HUES64 (cell line): ENCODE results near the gene PRPF18.

Source experiments
- H3K27ac ChIP-seq: 2 replicates; pipeline ENCODE4 v1.7.0; 2013; ENCODE audit warnings: low read depth, low read length, inconsistent platforms
- H3K27me3 ChIP-seq: 2 replicates; pipeline ENCODE4 v1.6.1; 2013; ENCODE audit warnings: mild to moderate bottlenecking, low read length; ENCODE audit not compliant: insufficient read depth
- H3K36me3 ChIP-seq: 2 replicates; pipeline ENCODE4 v1.6.1; 2013; ENCODE audit warnings: mild to moderate bottlenecking, low read length; ENCODE audit not compliant: insufficient read depth
- H3K4me1 ChIP-seq: 2 replicates; pipeline ENCODE4 v1.6.1; 2013; ENCODE audit warnings: mild to moderate bottlenecking, low read length, moderate library complexity; ENCODE audit not compliant: insufficient read depth
- H3K4me3 ChIP-seq: 2 replicates; pipeline ENCODE4 v1.5.1; 2013; ENCODE audit warnings: mild to moderate bottlenecking, low read length, moderate library complexity
- H3K9ac ChIP-seq: 2 replicates; pipeline ENCODE4 v1.6.1; 2013; ENCODE audit warnings: mild to moderate bottlenecking, low read depth, low read length
- H3K9me3 ChIP-seq: 2 replicates; pipeline ENCODE4 v1.6.1; 2013; ENCODE audit warnings: low read depth, low read length; ENCODE audit not compliant: insufficient read depth
- WGBS: fragments of 150-250, 120-280 bp; methylation state at CpG from one replicate; pipeline ENCODE4 v1.1.7; 2013; ENCODE audit warnings: missing lambda C conversion rate; 5-methylcytosine and 5-hydroxymethylcytosine counted together

Gene PRPF18

GRCh38 chr10:13627459-13628310 lies 40.9 kb downstream of the PRPF18 start:
- Histone ChIP-seq H3K36me3 (peaks cover 13% of the 10 kb centered on the region; the same call in 1 of the 2 replicates), H3K4me1 (peaks cover 24% of the 10 kb centered on the region), H3K9me3 (no peaks in the 10 kb centered on the region), H3K27me3 (no peaks in the 10 kb centered on the region), H3K27ac (peak overlapping the region; percentile 13; the same call in 1 of the 2 replicates), H3K9ac (no peak overlapping the region), H3K4me3 (no peak overlapping the region)
- WGBS, result 75% methylated on average over 7 of the region's 7 CpGs

GRCh38 chr10:13628661-13629060 lies 41.9 kb downstream of the PRPF18 start:
- Histone ChIP-seq H3K9ac (no peak overlapping the region), H3K36me3 (peaks cover 13% of the 10 kb centered on the region; the same call in 1 of the 2 replicates), H3K27ac (peak overlapping the region; percentile 37; the same call in 1 of the 2 replicates), H3K27me3 (no peaks in the 10 kb centered on the region), H3K4me3 (no peak overlapping the region), H3K4me1 (peaks cover 29% of the 10 kb centered on the region), H3K9me3 (no peaks in the 10 kb centered on the region)
- WGBS, result 84% methylated on average over 6 of the region's 7 CpGs

GRCh38 chr10:13629116-13629515 lies 42.4 kb downstream of the PRPF18 start:
- Histone ChIP-seq H3K36me3 (peaks cover 13% of the 10 kb centered on the region; the same call in 1 of the 2 replicates), H3K9me3 (no peaks in the 10 kb centered on the region), H3K9ac (no peak overlapping the region), H3K27ac (no peak overlapping the region; the same call in 1 of the 2 replicates), H3K4me3 (no peak overlapping the region), H3K4me1 (peaks cover 29% of the 10 kb centered on the region), H3K27me3 (no peaks in the 10 kb centered on the region)
- WGBS, result 93% methylated on average over 2 of the region's 2 CpGs

- no peak overlapping the region for H3K4me3 ChIP-seq
- H3K9me3 ChIP-seq, result no peaks in the 10 kb centered on the region
- H3K27me3 ChIP-seq, result no peaks in the 10 kb centered on the region
- no peak overlapping the region for H3K27ac ChIP-seq
- peaks cover 13% of the 10 kb centered on the region; the same call in 1 of the 2 replicates for H3K36me3 ChIP-seq
- H3K9ac ChIP-seq, result no peak overlapping the region
- peaks cover 29% of the 10 kb centered on the region for H3K4me1 ChIP-seq
Observed at GRCh38 chr10:13630231-13630630, 43.5 kb downstream of the PRPF18 start.

- Histone ChIP-seq H3K9ac (no peak overlapping the region), H3K4me1 (peaks cover 25% of the 10 kb centered on the region), H3K27ac (no peak overlapping the region), H3K9me3 (no peaks in the 10 kb centered on the region), H3K4me3 (no peak overlapping the region), H3K27me3 (no peaks in the 10 kb centered on the region), H3K36me3 (peaks cover 13% of the 10 kb centered on the region; the same call in 1 of the 2 replicates)
- WGBS, result 96% methylated on average over 6 of the region's 6 CpGs
Observed at GRCh38 chr10:13631594-13631993, 44.8 kb downstream of the PRPF18 start.

- H3K9me3 ChIP-seq, result no peaks in the 10 kb centered on the region
- no peak overlapping the region for H3K27ac ChIP-seq
- peaks cover 16% of the 10 kb centered on the region for H3K4me1 ChIP-seq
- H3K9ac ChIP-seq, result no peak overlapping the region
- no peaks in the 10 kb centered on the region for H3K27me3 ChIP-seq
- 90% methylated on average over 2 of the region's 3 CpGs for WGBS
- peaks cover 13% of the 10 kb centered on the region; the same call in 1 of the 2 replicates for H3K36me3 ChIP-seq
- no peak overlapping the region for H3K4me3 ChIP-seq
Observed at GRCh38 chr10:13632440-13632839, 45.7 kb downstream of the PRPF18 start.

GRCh38 chr10:13632884-13633440 lies 46.2 kb downstream of the PRPF18 start:
- Histone ChIP-seq H3K4me1 (peaks cover 11% of the 10 kb centered on the region), H3K9ac (no peak overlapping the region), H3K27ac (no peak overlapping the region), H3K4me3 (no peak overlapping the region), H3K27me3 (no peaks in the 10 kb centered on the region), H3K36me3 (peaks cover 13% of the 10 kb centered on the region; the same call in 1 of the 2 replicates), H3K9me3 (no peaks in the 10 kb centered on the region)
- WGBS, result 92% methylated on average over 5 of the region's 5 CpGs

GRCh38 chr10:13633689-13634088 lies 46.9 kb downstream of the PRPF18 start:
- Histone ChIP-seq H3K27ac (no peak overlapping the region), H3K9ac (no peak overlapping the region), H3K4me1 (0 out of 2 replicates have a peak, but pooled peaks cover 5% of the 10 kb centered on the region), H3K9me3 (no peaks in the 10 kb centered on the region), H3K4me3 (no peak overlapping the region), H3K36me3 (peaks cover 15% of the 10 kb centered on the region; the same call in 1 of the 2 replicates), H3K27me3 (no peaks in the 10 kb centered on the region)
- WGBS, result 97% methylated on average over 7 of the region's 7 CpGs

GRCh38 chr10:13634207-13634606 lies 47.4 kb downstream of the PRPF18 start:
- Histone ChIP-seq H3K27me3 (no peaks in the 10 kb centered on the region), H3K27ac (no peak overlapping the region), H3K4me1 (0 out of 2 replicates have a peak, but pooled peaks cover 5% of the 10 kb centered on the region), H3K4me3 (no peak overlapping the region), H3K9me3 (no peaks in the 10 kb centered on the region), H3K9ac (no peak overlapping the region), H3K36me3 (peaks cover 18% of the 10 kb centered on the region; the same call in 1 of the 2 replicates)
- WGBS, result 95% methylated on average over 6 of the region's 6 CpGs

- H3K9ac ChIP-seq, result no peak overlapping the region
- no peak overlapping the region for H3K27ac ChIP-seq
- H3K4me3 ChIP-seq, result no peak overlapping the region
- 0 out of 2 replicates have a peak, but pooled peaks cover 5% of the 10 kb centered on the region for H3K4me1 ChIP-seq
- H3K27me3 ChIP-seq, result no peaks in the 10 kb centered on the region
- peaks cover 4% of the 10 kb centered on the region; the same call in 1 of the 2 replicates for H3K9me3 ChIP-seq
- peaks cover 7% of the 10 kb centered on the region; the same call in 1 of the 2 replicates for H3K36me3 ChIP-seq
- WGBS, result 90% methylated on average over 4 of the region's 4 CpGs
Observed at GRCh38 chr10:13636776-13637175, 50.0 kb downstream of the PRPF18 start.

GRCh38 chr10:13637303-13637856 lies 50.6 kb downstream of the PRPF18 start:
- H3K9ac ChIP-seq, result no peak overlapping the region

More at GRCh38 chr10:13637303-13637856, 50.6 kb downstream of the PRPF18 start:
- no peaks in the 10 kb centered on the region for H3K27me3 ChIP-seq
- peaks cover 12% of the 10 kb centered on the region; the same call in 1 of the 2 replicates for H3K36me3 ChIP-seq
- H3K4me1 ChIP-seq, result 0 out of 2 replicates have a peak, but pooled peaks cover 5% of the 10 kb centered on the region
- H3K9me3 ChIP-seq, result peaks cover 10% of the 10 kb centered on the region
- H3K27ac ChIP-seq, result no peak overlapping the region
- no CpG with 5 or more reads among the region's 1 CpG for WGBS
- H3K4me3 ChIP-seq, result no peak overlapping the region
